ENCODE data around the gene NHSL1. TPM values are rescaled to one million over a fixed set of nuclear protein-coding genes. Genes with fewer than 3 reads are reported as not detected.
A peak's percentile ranks its signal among the peaks of the same experiment; 100 is the strongest.

Gene NHSL1
- total RNA-seq, 4 donors from 2014 or later: 73.2 to 117 (median 98.0) TPM

- peak overlapping the region; percentile 9 to 67 (median 66) for H3K27ac ChIP-seq
- DNase-seq: no peak
- no peak overlapping the region for H3K4me3 ChIP-seq
- TF ChIP-seq POLR2A (IDR thresholded peaks at IDR 0.05) (no peak), EP300 (IDR thresholded peaks at IDR 0.05; ENCODE audit: low read depth) (no peak), CTCF (IDR thresholded peaks at IDR 0.05) (no peak), POLR2AphosphoS5 (IDR thresholded peaks at IDR 0.05) (no peak)
- peaks cover 7 to 47% (median 27%) of the 10 kb centered on the region in 4 donors for H3K4me1 ChIP-seq
- intact Hi-C loops (cut with DNase I; ENCODE audit: low total_unique reads): no loop called here
- 47 to 62% methylated on average over 4 of the region's 4 CpGs for WGBS, 2 donors (ENCODE audit: low coverage in 1 of 2)
- H3K27me3 ChIP-seq: no peaks in the 10 kb centered on the region
- no peaks in the 10 kb centered on the region for H3K36me3 ChIP-seq
- in situ Hi-C loops (cut with MboI; ENCODE audit: low pct_ligation_motif_present in 1 of 4, low pct_unique_long_range_greater_than_20kb in 1 of 4, low sequenced_read_pairs in 3 of 4): no loop called here
- H3K9me3 ChIP-seq: no peaks in the 10 kb centered on the region
These were observed 44.4 kb upstream of the NHSL1 start for GRCh38 chr6:138543657-138544056.

- intact Hi-C loops (cut with DNase I; ENCODE audit: low total_unique reads): no loop called here
- Histone ChIP-seq H3K27ac (peak overlapping the region; percentile 32 to 67 (median 66)), H3K4me3 (no peak overlapping the region), H3K36me3 (no peaks in the 10 kb centered on the region), H3K27me3 (no peaks in the 10 kb centered on the region), H3K9me3 (no peaks in the 10 kb centered on the region), H3K4me1 (peaks cover 7 to 60% (median 33%) of the 10 kb centered on the region in 4 donors)
- in situ Hi-C loops (cut with MboI; ENCODE audit: low pct_ligation_motif_present in 1 of 4, low pct_unique_long_range_greater_than_20kb in 1 of 4, low sequenced_read_pairs in 3 of 4): no loop called here
- no peak for TF ChIP-seq POLR2AphosphoS5 (IDR thresholded peaks at IDR 0.05)
- TF ChIP-seq EP300 (IDR thresholded peaks at IDR 0.05; ENCODE audit: low read depth): no peak
- no peak for TF ChIP-seq CTCF (IDR thresholded peaks at IDR 0.05)
- no peak for TF ChIP-seq POLR2A (IDR thresholded peaks at IDR 0.05)
- DNase-seq: no peak
- WGBS, 2 donors (ENCODE audit: low coverage in 1 of 2): 68 to 81% methylated on average over 4 to 6 of the region's 6 CpGs
These were observed 42.7 kb upstream of the NHSL1 start for GRCh38 chr6:138541823-138542481.

GRCh38 chr6:138540468-138540867 is 41.2 kb upstream of the NHSL1 start:
- no peak for DNase-seq
- no peak for TF ChIP-seq CTCF (IDR thresholded peaks at IDR 0.05)
- no peak for TF ChIP-seq POLR2AphosphoS5 (IDR thresholded peaks at IDR 0.05)
- no peak for TF ChIP-seq EP300 (IDR thresholded peaks at IDR 0.05; ENCODE audit: low read depth)
- TF ChIP-seq POLR2A (IDR thresholded peaks at IDR 0.05): no peak
- in situ Hi-C loops (cut with MboI; ENCODE audit: low pct_ligation_motif_present in 1 of 4, low pct_unique_long_range_greater_than_20kb in 1 of 4, low sequenced_read_pairs in 3 of 4): no loop called here
- intact Hi-C loops (cut with DNase I; ENCODE audit: low total_unique reads): no loop called here
- Histone ChIP-seq H3K4me3 (no peak overlapping the region), H3K27ac (peak overlapping the region; percentile 37 to 67 (median 66)), H3K36me3 (no peaks in the 10 kb centered on the region), H3K9me3 (no peaks in the 10 kb centered on the region), H3K27me3 (no peaks in the 10 kb centered on the region), H3K4me1 (peaks cover under 1 to 64% (median 32%) of the 10 kb centered on the region in 4 donors)
- 69 to 100% methylated on average over 2 to 4 of the region's 4 CpGs for WGBS, 2 donors (ENCODE audit: low coverage in 1 of 2)

GRCh38 chr6:138539876-138540275 is 40.6 kb upstream of the NHSL1 start:
- TF ChIP-seq EP300 (IDR thresholded peaks at IDR 0.05; ENCODE audit: low read depth) (no peak), POLR2A (IDR thresholded peaks at IDR 0.05) (no peak), CTCF (IDR thresholded peaks at IDR 0.05) (no peak), POLR2AphosphoS5 (IDR thresholded peaks at IDR 0.05) (no peak)
- H3K9me3 ChIP-seq: no peaks in the 10 kb centered on the region
- in situ Hi-C loops (cut with MboI; ENCODE audit: low pct_ligation_motif_present in 1 of 4, low pct_unique_long_range_greater_than_20kb in 1 of 4, low sequenced_read_pairs in 3 of 4) (no loop called here), intact Hi-C loops (cut with DNase I; ENCODE audit: low total_unique reads) (no loop called here)
- no peaks in the 10 kb centered on the region for H3K36me3 ChIP-seq
- WGBS, 2 donors (ENCODE audit: low coverage in 1 of 2): 35 to 54% methylated on average over 1 of the region's 1 CpG
- peak overlapping the region; percentile 33 to 67 (median 50) for H3K27ac ChIP-seq
- H3K4me3 ChIP-seq: no peak overlapping the region
- H3K27me3 ChIP-seq: no peaks in the 10 kb centered on the region
- peaks cover 0 to 63% (median 30%) of the 10 kb centered on the region in 4 donors for H3K4me1 ChIP-seq
- DNase-seq: no peak

Data from transverse colon (tissue), 4 donors.